ENCODE data around the gene CENPA.

- no peak for TF ChIP-seq CTCF (IDR thresholded peaks at IDR 0.05)
- TF ChIP-seq POLR2AphosphoS5 (IDR thresholded peaks at IDR 0.05; ENCODE audit: insufficient read depth in 1 of 2, low read depth in 1 of 2) = no peak
Measured at GRCh38 chr2:26801796-26802195, 15.9 kb downstream of the CENPA start.
